Tibial nerve (tissue), 3 donors: ENCODE data around the gene CLDN1.

Source experiments
- POLR2A ChIP-seq, 2 donors: fragments of 450-650 bp; IDR thresholded peaks; one replicate each; pipeline ENCODE4 v1.6.1; 2017; ENCODE audit warnings: antibody characterized with exemption in 2 of 2, mild to moderate bottlenecking in 2 of 2, moderate library complexity in 2 of 2
- TF ChIP-seq, protein P1 (sequence below), 5 experiments: fragments of 200-600 bp in 3 of 5; fragments of 450-650 bp in 2 of 5; sonication (generic) in 3 of 5; IDR thresholded peaks; one replicate each; pipeline ENCODE4 v1.5.1; 2016 to 2019; ENCODE audit warnings: antibody characterized with exemption in 5 of 5, mild to moderate bottlenecking in 3 of 5, moderate library complexity in 2 of 5

DNA sequence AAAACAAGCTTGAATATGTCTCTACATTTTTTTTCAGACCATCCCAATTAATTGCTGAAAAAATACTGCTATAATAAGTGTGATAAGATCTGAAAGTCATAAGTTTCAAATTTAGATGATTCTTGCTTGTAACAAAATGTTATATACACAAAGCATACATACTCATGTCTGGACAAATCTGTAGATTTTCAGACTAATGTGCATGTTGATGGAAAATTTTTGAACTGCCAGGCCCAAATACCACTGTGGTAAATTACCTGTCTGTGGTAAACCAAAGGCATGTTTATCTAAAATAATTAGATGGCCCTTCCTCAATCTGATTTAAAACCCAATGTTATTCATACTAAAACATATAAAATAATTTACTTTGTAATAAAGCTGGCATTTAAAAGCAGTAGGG is 34.0 kb upstream of the CLDN1 start:
- TF ChIP-seq, protein P1, sequence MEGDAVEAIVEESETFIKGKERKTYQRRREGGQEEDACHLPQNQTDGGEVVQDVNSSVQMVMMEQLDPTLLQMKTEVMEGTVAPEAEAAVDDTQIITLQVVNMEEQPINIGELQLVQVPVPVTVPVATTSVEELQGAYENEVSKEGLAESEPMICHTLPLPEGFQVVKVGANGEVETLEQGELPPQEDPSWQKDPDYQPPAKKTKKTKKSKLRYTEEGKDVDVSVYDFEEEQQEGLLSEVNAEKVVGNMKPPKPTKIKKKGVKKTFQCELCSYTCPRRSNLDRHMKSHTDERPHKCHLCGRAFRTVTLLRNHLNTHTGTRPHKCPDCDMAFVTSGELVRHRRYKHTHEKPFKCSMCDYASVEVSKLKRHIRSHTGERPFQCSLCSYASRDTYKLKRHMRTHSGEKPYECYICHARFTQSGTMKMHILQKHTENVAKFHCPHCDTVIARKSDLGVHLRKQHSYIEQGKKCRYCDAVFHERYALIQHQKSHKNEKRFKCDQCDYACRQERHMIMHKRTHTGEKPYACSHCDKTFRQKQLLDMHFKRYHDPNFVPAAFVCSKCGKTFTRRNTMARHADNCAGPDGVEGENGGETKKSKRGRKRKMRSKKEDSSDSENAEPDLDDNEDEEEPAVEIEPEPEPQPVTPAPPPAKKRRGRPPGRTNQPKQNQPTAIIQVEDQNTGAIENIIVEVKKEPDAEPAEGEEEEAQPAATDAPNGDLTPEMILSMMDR (IDR thresholded peaks at IDR 0.05): no peak
- TF ChIP-seq POLR2A (IDR thresholded peaks at IDR 0.05): no peak
